GM12878 (cell line): Measurements from ENCODE around the gene SFI1. TPM values are rescaled to one million over a fixed set of nuclear protein-coding genes. Genes with fewer than 3 reads are reported as not detected.

ENCODE experiments used
- ATAC-seq: fragments of 200-7000 bp; cut with Tn5 transposase; 3 replicates; pipeline ENCODE4 v1.9.1; 2020; ENCODE audit warnings: mild to moderate bottlenecking, moderate library complexity
- BruUV-seq: library from RNA; stranded (reverse); fragments of 400-500 nt; replicated peaks from 2 replicates; lab custom pipeline; 2021; lab: Mats Ljungman, UMichigan
- CTCF ChIA-PET: fragments of 300-600 bp; sonication (Branson Sonifier 250); formaldehyde crosslinking; extraction: SDS; loops from one replicate; lab custom pipeline; 2021; ENCODE audit warnings: inconsistent platforms; lab: Yijun Ruan, JAX
- POLR2A ChIA-PET: fragments of 350-600 bp; formaldehyde crosslinking; extraction: SDS; loops from one replicate; lab custom pipeline; 2021; ENCODE audit warnings: inconsistent platforms; lab: Charles Lee
- RAD21 ChIA-PET: fragments of 300-600 bp; sonication (Branson Sonifier 250); formaldehyde crosslinking; loops from one replicate; lab custom pipeline; 2023; ENCODE audit warnings: antibody characterized with exemption; ENCODE audit not compliant: unreplicated experiment; lab: Charles Lee
- SMC1A ChIA-PET: fragments of 300-600 bp; sonication (Branson Sonifier 250); formaldehyde crosslinking; loops from one replicate; lab custom pipeline; 2023; ENCODE audit not compliant: unreplicated experiment, uncharacterized antibody; lab: Charles Lee
- DNase-seq: peaks from one replicate; pipeline ENCODE4 v3.0.0-alpha.2; 2011; ENCODE audit warnings: low read depth, low spot score
- FAIRE-seq: peaks from 3 replicates; lab custom pipeline; 2011; peaks lifted over from hg19 to GRCh38; lab: Jason Lieb, UNC
- H2AFZ ChIP-seq: 2 replicates; pipeline ENCODE4 v1.6.0; 2011; ENCODE audit warnings: low read depth, low read length, control low read depth; ENCODE audit not compliant: control insufficient read depth
- H3K27ac ChIP-seq: 2 replicates; pipeline ENCODE4 v1.5.1; 2011; ENCODE audit warnings: control low read depth; ENCODE audit not compliant: control insufficient read depth, insufficient read depth
- H3K27me3 ChIP-seq, 2 experiments: replicated peaks in 1 of 2; 2 replicates each; pipeline versions ENCODE4 v1.6.0 to v1.6.1; 2011; ENCODE audit warnings: low read length in 1 of 2; ENCODE audit not compliant: control insufficient read depth in 2 of 2, insufficient read depth in 2 of 2
- H3K36me3 ChIP-seq, 2 experiments: 2 replicates each; pipeline ENCODE4 v1.5.1; 2011; ENCODE audit warnings: low read length in 1 of 2; ENCODE audit not compliant: control insufficient read depth in 2 of 2, insufficient read depth in 2 of 2
- H3K4me1 ChIP-seq: 2 replicates; pipeline ENCODE4 v1.6.1; 2011; ENCODE audit warnings: mild to moderate bottlenecking, low read length, moderate library complexity, mixed read lengths; ENCODE audit not compliant: control insufficient read depth, insufficient read depth
- H3K4me2 ChIP-seq: 2 replicates; pipeline ENCODE4 v1.6.0; 2011; ENCODE audit warnings: control low read depth; ENCODE audit not compliant: control insufficient read depth, insufficient read depth
- H3K4me3 ChIP-seq: fragments of 200-600 bp; sonication (generic); 2 replicates; pipeline ENCODE4 v1.5.1; 2016
- H3K79me2 ChIP-seq: 2 replicates; pipeline ENCODE4 v1.6.0; 2011; ENCODE audit warnings: low read length; ENCODE audit not compliant: control insufficient read depth, insufficient read depth
- H3K9ac ChIP-seq: 2 replicates; pipeline ENCODE4 v1.8.0; 2011; ENCODE audit warnings: low read length, control low read depth, mixed read lengths; ENCODE audit not compliant: control insufficient read depth, insufficient read depth
- H3K9me3 ChIP-seq: replicated peaks from 3 replicates; pipeline ENCODE4 v1.5.1; 2011; ENCODE audit warnings: mild to moderate bottlenecking, low read length; ENCODE audit not compliant: control insufficient read depth, insufficient read depth
- H4K20me1 ChIP-seq: 2 replicates; pipeline ENCODE4 v1.6.0; 2011; ENCODE audit not compliant: control insufficient read depth, insufficient read depth
- CTCF ChIP-seq, 3 experiments: IDR thresholded peaks in 2 of 3; conservative IDR thresholded peaks in 1 of 3; 2 replicates each; pipeline ENCODE4 v1.5.1; 2011; ENCODE audit warnings: low read depth in 3 of 3, low read length in 3 of 3, mild to moderate bottlenecking in 3 of 3, control low read depth in 2 of 3, moderate library complexity in 2 of 3, inconsistent platforms in 1 of 3, mixed read lengths in 1 of 3; ENCODE audit not compliant: control insufficient read depth in 2 of 3, insufficient read depth in 1 of 3; ENCODE audit errors: extremely low read depth in 1 of 3
- HDAC2 ChIP-seq: fragments of 200-600 bp; sonication (generic); IDR thresholded peaks from 2 replicates; pipeline ENCODE4 v1.6.1; 2017
- RAD21 ChIP-seq: IDR thresholded peaks from 2 replicates; pipeline ENCODE4 v1.6.1; 2011; ENCODE audit warnings: mild to moderate bottlenecking, low read depth, low read length, moderate library complexity; ENCODE audit not compliant: insufficient read depth
- SMC3 ChIP-seq: IDR thresholded peaks from 2 replicates; pipeline ENCODE4 v1.6.1; 2011; ENCODE audit warnings: low read length, improper control_type of control experiment, borderline replicate concordance
- WGBS: methylation state at CpG from one replicate; pipeline ENCODE4 v1.1.6; 2016; ENCODE audit warnings: low lambda C conversion rate; ENCODE audit not compliant: insufficient replicate concordance, insufficient coverage; ENCODE audit errors: missing lambda C conversion rate; 5-methylcytosine and 5-hydroxymethylcytosine counted together
- in situ Hi-C: fragments of 300-500 bp; cut with MboI; formaldehyde crosslinking; loops from 9 replicates; pipeline ENCODE4 v1.14.3; 2018; ENCODE audit warnings: mixed read lengths
- intact Hi-C: fragments of 100-400 bp; cut with micrococcal nuclease; formaldehyde crosslinking; loops from one replicate; pipeline ENCODE4 v1.14.2; 2022; ENCODE audit not compliant: unreplicated experiment
- polyA plus RNA-seq, 11 experiments: library from polyadenylated mRNA; depleted of rRNA in 4 of 11; unstranded in 6 of 11; stranded (reverse) in 5 of 11; fragments of >200 nt; fragmentation: Nextera tagmentation in 4 of 11; fragmentation: Illumina TruSeq in 1 of 11; extraction: Ambion mirVana in 4 of 11; extraction: Trizol in 1 of 11; gene quantifications; 1 replicate in 1 of 11; 2 replicates in 10 of 11; pipeline versions ENCODE4 v1.2.1 to v1.2.3, GENCODE V29; 2011 to 2016; ENCODE audit warnings: inconsistent platforms in 2 of 11, missing spikeins in 2 of 11, low read depth in 1 of 11
- total RNA-seq, 4 experiments: library from RNA; depleted of rRNA in 3 of 4; stranded (reverse); fragments of >200 nt in 3 of 4; fragmentation: Illumina TruSeq in 1 of 4; extraction: Trizol in 1 of 4; gene quantifications; 2 replicates each; pipeline versions ENCODE4 v1.2.1 to v1.2.3, GENCODE V29; 2013 to 2021

Gene SFI1
- total and polyA plus RNA-seq, 10 of the 15 experiments (the other 5 are each of a cell fraction or from before 2014, with no cell fraction given): 6.3 to 70.1 (median 30.4) TPM

GRCh38 chr22:31451709-31452571 is 44.4 kb upstream of the SFI1 start:
- no TSS peak for BruUV-seq
- WGBS: 41% methylated on average over 5 of the region's 5 CpGs
- intact Hi-C loops: loop anchor here (1.0 kb wide), 1 partner anchor 181 kb away; no protein-coding TSS in a partner anchor

More at GRCh38 chr22:31451709-31452571, 44.4 kb upstream of the SFI1 start:
- no peak overlapping the region for H2AFZ ChIP-seq
- H3K4me3 ChIP-seq: no peak overlapping the region
- in situ Hi-C loops: no loop called here
- SMC1A ChIA-PET: interaction anchor here (0.6 to 2.3 kb wide), 19 partner anchors 11 to 210 kb away, joined by 3 to 17 read pairs (median 3); partner anchors contain the start of gene PISD
- no peaks in the 10 kb centered on the region for H3K79me2 ChIP-seq
- TF ChIP-seq RAD21 (peak; percentile 59), CTCF (IDR thresholded peaks at IDR 0.05 in 2 of 3, conservative IDR thresholded peaks at IDR 0.05 in 1 of 3; ENCODE audit: control insufficient read depth in 2 of 3, extremely low read depth in 1 of 3, insufficient read depth in 1 of 3, low read depth in 3 of 3, low read length in 3 of 3) (peak; percentile 59 to 63 (median 59)), HDAC2 (no peak), SMC3 (peak; percentile 54; the same call in 1 of the 2 replicates)
- peaks cover 6% of the 10 kb centered on the region for H3K4me1 ChIP-seq
- no peaks in the 10 kb centered on the region for H4K20me1 ChIP-seq
- H3K9ac ChIP-seq: no peak overlapping the region
- POLR2A ChIA-PET: interaction anchor here (0.6 kb wide), 1 partner anchor 76 kb away, joined by 3 read pairs; no protein-coding TSS in a partner anchor
- no peak overlapping the region for H3K4me2 ChIP-seq
- no peaks in the 10 kb centered on the region for H3K9me3 ChIP-seq
- CTCF ChIA-PET: interaction anchor here (0.6 to 3.5 kb wide), 49 partner anchors 8 to 518 kb away, joined by 3 to 30 read pairs (median 4); partner anchors contain the start of genes EIF4ENIF1 and PISD
- ATAC-seq (peak; percentile 92), DNase-seq (peak; percentile 15), FAIRE-seq (no peak)
- RAD21 ChIA-PET: interaction anchor here (0.7 to 1.9 kb wide), 23 partner anchors 14 to 188 kb away, joined by 3 to 12 read pairs (median 4); partner anchors contain the start of gene SFI1
- H3K36me3 ChIP-seq: peaks cover 13 to 30% of the 10 kb centered on the region in 2 experiments
- H3K27me3 ChIP-seq: no peaks in the 10 kb centered on the region
- H3K27ac ChIP-seq: no peak overlapping the region
